Lung (tissue), 12 donors: Measurements from ENCODE around the gene PLSCR1. TPM values are rescaled to one million over a fixed set of nuclear protein-coding genes. Genes with fewer than 3 reads are reported as not detected.
A peak's percentile ranks its signal among the peaks of the same experiment; 100 is the strongest.
"Not testable (repeated sequence)": the region's sequence is repeated elsewhere in the genome, so short reads cannot be mapped to it uniquely, and the experiment has no call there.

Source experiments
- ATAC-seq: fragments of 200-7000 bp; cut with Tn5 transposase; one replicate; pipeline ENCODE4 v1.9.1; 2020; ENCODE audit warnings: moderate number of reproducible peaks; ENCODE audit not compliant: insufficient read depth, low FRiP score
- DNase-seq, 3 donors: peaks; one replicate each; pipeline ENCODE4 v3.0.0-alpha.2; 2013 to 2017
- H3K27ac ChIP-seq, 2 donors: one replicate each; pipeline ENCODE4 v1.5.1; 2013; ENCODE audit warnings: mild to moderate bottlenecking in 2 of 2, moderate library complexity in 2 of 2, control low read depth in 1 of 2, inconsistent platforms in 1 of 2, low read depth in 1 of 2, low read length in 1 of 2
- H3K27me3 ChIP-seq, 3 donors: one replicate each; pipeline ENCODE4 v1.5.1; 2013; ENCODE audit warnings: low read length in 2 of 3; ENCODE audit not compliant: control insufficient read depth in 3 of 3, insufficient read depth in 3 of 3
- H3K36me3 ChIP-seq, 4 donors: one replicate each; pipeline ENCODE4 v1.5.1; 2013; ENCODE audit warnings: low read length in 4 of 4, mild to moderate bottlenecking in 1 of 4, moderate library complexity in 1 of 4; ENCODE audit not compliant: control insufficient read depth in 4 of 4, insufficient read depth in 4 of 4
- H3K4me1 ChIP-seq, 5 donors: one replicate each; pipeline ENCODE4 v1.5.1; 2013; ENCODE audit warnings: low read length in 5 of 5, mild to moderate bottlenecking in 2 of 5, moderate library complexity in 1 of 5; ENCODE audit not compliant: control insufficient read depth in 5 of 5, insufficient read depth in 5 of 5
- H3K4me3 ChIP-seq: one replicate; pipeline ENCODE4 v1.5.1; 2013; ENCODE audit warnings: mild to moderate bottlenecking, control low read depth, moderate library complexity
- H3K9ac ChIP-seq, 2 donors: one replicate each; pipeline ENCODE4 v1.5.1; 2013; ENCODE audit warnings: low read length in 2 of 2, control low read depth in 1 of 2; ENCODE audit not compliant: insufficient read depth in 1 of 2
- H3K9me3 ChIP-seq, 4 donors: one replicate each; pipeline ENCODE4 v1.5.1; 2013; ENCODE audit warnings: low read length in 3 of 4, mild to moderate bottlenecking in 1 of 4, moderate library complexity in 1 of 4; ENCODE audit not compliant: control insufficient read depth in 4 of 4, insufficient read depth in 3 of 4
- CTCF ChIP-seq: IDR thresholded peaks from 2 replicates; pipeline ENCODE4 v1.5.1; 2012; ENCODE audit warnings: mild to moderate bottlenecking; ENCODE audit errors: control extremely low read depth, extremely low read depth
- WGBS, 2 donors: extraction: QIAGEN DNeasy Blood & Tissue Kit; methylation state at CpG; one replicate each; pipeline ENCODE4 v1.1.7; 2013; 5-methylcytosine and 5-hydroxymethylcytosine counted together
- polyA plus RNA-seq, 2 donors: library from polyadenylated mRNA; stranded (reverse); fragments of 200-250 nt; gene quantifications; one replicate each; pipeline ENCODE4 v1.2.1, GENCODE V29; 2013
- total RNA-seq, 2 donors: library from RNA; depleted of rRNA in 1 of 2; stranded (reverse); fragments of >200 nt in 1 of 2; gene quantifications; one replicate each; pipeline ENCODE4 v1.2.1, GENCODE V29; 2014 to 2021
- donor health status: control.
- donor health status: control.
- donor health status: Bipolar disorder and iron deficiency.
- donor health status: healthy.
- donor health status: DM: yes; HTN: yes; CAD: no.

PLSCR1 gene
- total and polyA plus RNA-seq, 4 donors = 38.6 to 211 (median 108) TPM

DNA sequence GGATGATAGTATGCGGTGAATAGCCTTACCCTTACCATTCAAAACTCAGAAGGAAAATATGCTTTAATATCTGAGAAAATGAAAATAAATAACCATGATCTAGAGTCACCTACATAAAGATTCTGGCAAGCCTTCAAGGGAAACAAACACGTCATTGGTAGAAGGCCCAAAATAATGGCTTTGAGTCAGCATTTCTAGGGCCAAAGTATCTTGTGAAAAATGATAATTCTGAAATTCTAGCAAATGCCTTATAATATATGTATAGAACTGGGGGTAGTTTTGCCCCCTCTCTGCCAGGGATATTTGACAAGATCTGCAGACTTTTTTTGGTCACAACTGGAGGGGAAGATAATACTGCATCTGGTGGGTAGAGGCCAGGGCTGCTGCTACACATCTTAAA lies 15.4 kb downstream of the PLSCR1 start:
- H3K36me3 ChIP-seq = peaks cover 10 to 19% (median 11%) of the 10 kb centered on the region in 4 donors
- no peak for TF ChIP-seq CTCF
- H3K9me3 ChIP-seq = no peaks in the 10 kb centered on the region
- WGBS, 2 donors = 81 to 88% methylated on average over 2 of the region's 2 CpGs
- no peak overlapping the region for H3K4me3 ChIP-seq
- H3K27ac ChIP-seq = no peak overlapping the region
- no peak overlapping the region for H3K9ac ChIP-seq
- DNase-seq (peak in 1 of 3 donors; percentile 30), ATAC-seq (no peak)
- no peaks in the 10 kb centered on the region for H3K27me3 ChIP-seq
- H3K4me1 ChIP-seq = peaks cover 0 to 4% (median 0%) of the 10 kb centered on the region in 5 donors

DNA sequence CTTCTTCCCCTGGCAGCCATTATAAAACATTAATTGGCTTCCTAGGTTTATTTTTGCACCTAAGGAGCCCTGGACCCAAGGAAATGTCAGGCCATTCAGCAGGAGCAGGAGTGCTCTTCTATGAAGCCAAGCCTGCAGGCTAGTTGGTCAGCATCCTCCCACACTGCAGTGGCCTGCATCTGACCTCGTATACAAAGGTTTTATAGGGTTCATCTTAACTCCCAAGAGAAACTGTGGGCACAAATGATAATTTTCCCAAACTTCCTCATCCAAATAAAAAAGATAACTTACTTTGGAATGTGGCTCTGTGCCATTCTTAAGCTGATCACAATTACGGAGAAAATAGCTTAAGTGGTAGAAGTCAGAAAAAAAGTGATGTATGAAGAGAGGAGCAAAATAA lies 19.4 kb downstream of the PLSCR1 start:
- H3K4me1 ChIP-seq = peaks cover 0 to 2% (median 0%) of the 10 kb centered on the region in 5 donors
- peaks cover 6 to 14% (median 11%) of the 10 kb centered on the region in 4 donors for H3K36me3 ChIP-seq
- DNase-seq (no peak), ATAC-seq (no peak)
- H3K27me3 ChIP-seq = no peaks in the 10 kb centered on the region
- no peak overlapping the region for H3K27ac ChIP-seq
- 88 to 94% methylated on average over 2 of the region's 2 CpGs for WGBS, 2 donors
- H3K4me3 ChIP-seq = no peak overlapping the region
- H3K9me3 ChIP-seq = no peaks in the 10 kb centered on the region
- H3K9ac ChIP-seq = no peak overlapping the region
- no peak for TF ChIP-seq CTCF

DNA sequence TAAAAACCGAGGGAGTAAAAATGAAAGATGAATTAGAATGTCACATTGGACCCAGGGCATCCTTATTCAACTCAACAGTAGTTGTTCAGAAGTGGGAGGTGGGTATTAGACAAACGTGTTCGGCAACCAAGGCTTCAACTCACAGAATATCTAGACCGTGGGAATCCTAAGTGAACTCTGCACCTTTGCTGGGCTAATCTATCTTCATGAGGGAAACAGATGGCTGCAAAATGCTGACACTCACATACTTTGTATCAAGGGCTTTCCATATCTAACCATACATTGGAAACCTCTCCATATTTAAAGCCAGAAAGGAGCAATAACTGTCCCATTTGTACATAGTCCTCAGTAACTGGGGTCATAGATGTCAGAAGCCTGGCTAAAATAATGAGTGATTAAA lies 20.9 kb downstream of the PLSCR1 start:
- H3K4me1 ChIP-seq = peaks cover 0 to 2% (median 0%) of the 10 kb centered on the region in 5 donors
- no peak overlapping the region for H3K4me3 ChIP-seq
- ATAC-seq = no peak
- no peak overlapping the region for H3K9ac ChIP-seq
- no peak for TF ChIP-seq CTCF
- H3K9me3 ChIP-seq = no peaks in the 10 kb centered on the region
- DNase-seq = no peak
- no peaks in the 10 kb centered on the region for H3K27me3 ChIP-seq
- 79 to 81% methylated on average over 4 of the region's 4 CpGs for WGBS, 2 donors
- peaks cover 2 to 14% (median 10%) of the 10 kb centered on the region in 4 donors for H3K36me3 ChIP-seq
- no peak overlapping the region for H3K27ac ChIP-seq

GRCh38 chr3:146522174-146523158 lies 21.9 kb downstream of the PLSCR1 start:
- not testable (repeated sequence) for H3K4me1 ChIP-seq, H3K9me3 ChIP-seq, H3K4me3 ChIP-seq, H3K27me3 ChIP-seq, H3K9ac ChIP-seq, H3K27ac ChIP-seq, DNase-seq, ATAC-seq
- WGBS, 2 donors = 75 to 78% methylated on average over 17 of the region's 17 CpGs
- H3K36me3 ChIP-seq = peaks cover 0 to 11% (median 8%) of the 10 kb centered on the region in 4 donors
